SKM-1 treated with dmso at 0.1 percent for 144 hours (cell line): ENCODE measurements around the gene LRRC26.
"Not testable (repeated sequence)": the region's sequence is repeated elsewhere in the genome, so short reads cannot be mapped to it uniquely, and the experiment has no call there.

Source experiments
- DNase-seq: peaks from one replicate; lab custom pipeline; 2025; ENCODE audit not compliant: unreplicated experiment; lab: John Stamatoyannopoulos, UW

The LRRC26 gene

GRCh38 chr9:137121927-137122795 is 47.7 kb downstream of the LRRC26 start:
- not testable (repeated sequence) for DNase-seq
